Activated T-cell treated with anti-CD3 and anti-CD28 coated beads for 1 hour (primary cell): Measurements from ENCODE around the gene RAB11FIP3.
"Not testable (repeated sequence)": the region's sequence is repeated elsewhere in the genome, so short reads cannot be mapped to it uniquely, and the experiment has no call there.

Experiments
- DNase-seq: peaks from one replicate; pipeline ENCODE4 v3.0.0-alpha.2; 2020; ENCODE audit warnings: low read depth

The RAB11FIP3 gene

GRCh38 chr16:391885-392335 is 33.5 kb upstream of the RAB11FIP3 start:
- DNase-seq = peak; percentile 60

GRCh38 chr16:392450-393030 is 32.9 kb upstream of the RAB11FIP3 start:
- DNase-seq = no peak

- DNase-seq = no peak
Measured at GRCh38 chr16:396199-396598, 29.2 kb upstream of the RAB11FIP3 start.

GRCh38 chr16:396605-397004 is 28.8 kb upstream of the RAB11FIP3 start:
- no peak for DNase-seq

- DNase-seq = no peak
Measured at GRCh38 chr16:397135-397661, 28.3 kb upstream of the RAB11FIP3 start, which contains the start of gene NME4. TSS of gene NME4 (plus strand) at chr16:397199. CDS start at chr16:397223, 24 bp downstream.

- no peak for DNase-seq
Measured at GRCh38 chr16:397736-398332, 27.6 kb upstream of the RAB11FIP3 start.

GRCh38 chr16:398561-399339 is 26.7 kb upstream of the RAB11FIP3 start:
- no peak for DNase-seq

GRCh38 chr16:399340-400019 is 26.0 kb upstream of the RAB11FIP3 start:
- no peak for DNase-seq

GRCh38 chr16:400061-400591 is 25.3 kb upstream of the RAB11FIP3 start:
- DNase-seq = no peak

GRCh38 chr16:401468-402348 is 23.7 kb upstream of the RAB11FIP3 start, which contains the start of gene DECR2:
TSS of gene DECR2 (plus strand) at chr16:401885. CDS start at chr16:401964, 79 bp downstream.
- peak; percentile 100 for DNase-seq

GRCh38 chr16:404971-405486 is 20.4 kb upstream of the RAB11FIP3 start:
- no peak for DNase-seq

GRCh38 chr16:405548-406506 is 19.6 kb upstream of the RAB11FIP3 start:
- DNase-seq = no peak

GRCh38 chr16:407253-407652 is 18.2 kb upstream of the RAB11FIP3 start:
- DNase-seq = no peak

GRCh38 chr16:410516-411178 is 14.8 kb upstream of the RAB11FIP3 start:
- no peak for DNase-seq

- no peak for DNase-seq
Measured at GRCh38 chr16:411576-412265, 13.7 kb upstream of the RAB11FIP3 start.

- DNase-seq = no peak
Measured at GRCh38 chr16:414395-415169, 10.9 kb upstream of the RAB11FIP3 start.

- DNase-seq = not testable (repeated sequence)
Measured at GRCh38 chr16:415170-415498, 10.3 kb upstream of the RAB11FIP3 start.

- DNase-seq = not testable (repeated sequence)
Measured at GRCh38 chr16:422179-422578, 3.3 kb upstream of the RAB11FIP3 start.
